Stimulated activated CD8-positive, alpha-beta memory T cell treated with anti-CD3 and anti-CD28 coated beads, Interleukin-7, amount 100 ng/mL, for 1 hour (primary cell): ENCODE results near the gene MMP13.
"Not testable (repeated sequence)": the region's sequence is repeated elsewhere in the genome, so short reads cannot be mapped to it uniquely, and the experiment has no call there.

ENCODE experiments used
- DNase-seq, 2 donors: peaks; one replicate each; pipeline ENCODE4 v3.0.0-alpha.2; 2020; ENCODE audit warnings: low read depth in 2 of 2

Gene MMP13

DNA sequence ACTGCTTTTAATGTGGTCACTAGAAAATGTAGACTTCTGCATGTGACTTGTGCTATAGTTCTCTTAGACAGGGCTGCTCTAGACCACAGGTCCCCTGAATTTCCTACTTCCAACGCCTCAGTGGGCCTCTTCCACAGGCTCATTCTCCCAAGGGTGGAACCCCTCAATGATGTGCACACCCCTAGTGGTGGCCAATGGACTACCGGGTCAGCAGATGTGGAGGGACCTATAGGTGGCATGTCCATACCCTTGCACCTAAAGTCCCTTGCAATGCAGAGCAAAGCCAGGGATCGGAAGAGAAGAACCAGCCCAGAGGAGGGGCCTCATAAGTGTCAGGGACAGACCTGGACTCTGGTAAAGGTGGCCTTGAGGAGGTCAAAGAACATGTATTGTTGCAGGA lies 20.0 kb downstream of the MMP13 start:
- no peak for DNase-seq

DNA sequence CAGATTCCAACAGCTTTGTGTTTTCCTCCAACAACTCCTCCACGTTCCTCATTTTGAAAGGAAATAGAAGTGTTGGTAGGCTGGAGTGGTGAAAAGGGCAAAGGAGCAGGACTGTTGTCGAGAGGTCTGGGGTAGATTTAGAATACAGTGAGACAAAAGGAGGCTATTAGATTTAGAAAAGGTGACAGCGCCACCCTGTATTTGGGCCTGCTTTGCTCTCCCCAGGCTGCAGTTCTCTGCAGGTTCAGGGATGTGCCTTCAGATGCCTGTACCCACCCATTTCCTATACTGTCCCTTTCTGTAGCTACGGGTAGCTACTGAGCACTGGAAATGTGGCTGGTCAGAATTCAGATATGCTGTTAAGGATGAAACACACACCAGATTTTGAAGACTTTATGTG lies 20.8 kb downstream of the MMP13 start:
- no peak for DNase-seq

DNA sequence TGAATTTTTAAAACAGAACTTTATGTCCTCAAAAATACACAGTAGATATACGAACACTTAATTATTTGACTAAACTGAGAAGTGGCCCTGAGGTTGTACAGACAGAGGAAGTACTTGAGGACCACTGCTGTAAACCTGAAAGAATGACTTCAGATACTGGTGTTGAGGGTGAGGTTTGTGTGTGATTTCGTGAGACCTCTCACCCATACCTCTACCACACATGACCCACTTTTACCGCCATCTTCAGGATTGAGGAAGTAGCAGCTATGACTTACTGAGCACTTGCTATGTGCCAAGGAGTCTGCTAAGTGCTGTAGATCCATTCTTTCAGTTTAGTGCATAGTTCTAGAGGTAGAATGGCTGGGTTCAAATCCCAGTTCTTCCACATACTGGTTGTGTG lies 21.9 kb downstream of the MMP13 start:
- DNase-seq, result no peak

DNA sequence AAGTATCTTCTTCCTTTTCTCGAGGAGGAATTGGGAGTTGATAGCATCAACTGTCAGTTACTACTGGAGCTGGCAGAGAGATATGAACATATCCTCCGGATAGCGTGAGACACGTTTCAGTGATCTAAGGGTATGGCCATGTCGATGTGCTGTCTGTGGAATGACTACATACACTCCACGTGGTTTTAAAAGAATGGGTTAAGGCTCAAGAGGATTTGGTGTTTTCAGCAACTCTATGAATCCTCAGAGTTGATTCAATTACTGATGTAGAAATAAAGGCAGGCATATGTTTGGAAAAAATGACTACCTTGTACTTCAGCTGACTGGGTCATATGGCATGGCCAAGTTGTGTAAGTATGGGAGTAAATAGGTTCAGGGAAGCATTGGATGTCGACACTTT lies 22.9 kb downstream of the MMP13 start:
- DNase-seq, result no peak

DNA sequence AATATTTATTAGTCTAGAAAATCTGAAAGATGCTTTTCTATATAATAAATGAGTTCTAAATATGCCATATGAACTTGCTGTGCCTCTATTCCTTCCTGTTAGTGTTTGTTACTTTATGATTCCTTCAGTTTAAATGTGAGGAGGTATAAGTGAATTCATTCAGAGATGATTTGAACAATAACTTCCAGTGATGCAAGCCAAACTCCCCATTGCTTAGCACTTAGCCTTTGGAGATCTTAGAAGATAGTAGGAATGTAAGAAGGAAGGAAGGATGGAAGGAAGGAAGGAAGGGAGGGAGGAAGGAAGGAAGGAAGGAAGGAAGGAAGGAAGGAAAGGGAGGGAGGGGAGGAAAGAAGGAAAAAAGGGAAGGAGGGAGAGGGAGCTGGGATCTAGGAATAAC lies 25.1 kb downstream of the MMP13 start:
- DNase-seq, result no peak

DNA sequence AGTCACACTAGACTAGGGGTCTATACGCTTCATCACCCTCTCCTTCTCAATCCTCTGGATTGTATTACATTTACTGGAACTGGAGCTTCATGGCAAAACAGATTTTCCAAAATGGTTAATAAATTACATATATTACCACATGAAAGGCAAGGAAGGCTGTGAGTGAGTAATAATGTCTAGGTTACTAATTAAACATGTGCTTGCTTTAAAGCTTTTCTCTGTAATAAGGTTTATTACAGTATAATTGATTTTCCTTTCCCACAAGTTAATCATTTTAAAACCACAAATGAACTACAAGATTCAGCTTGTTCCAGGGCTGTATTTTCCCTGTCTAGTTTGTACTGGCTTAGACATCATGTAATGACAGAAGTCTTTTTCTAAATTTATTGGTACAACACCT lies 25.6 kb downstream of the MMP13 start:
- DNase-seq, result no peak

DNA sequence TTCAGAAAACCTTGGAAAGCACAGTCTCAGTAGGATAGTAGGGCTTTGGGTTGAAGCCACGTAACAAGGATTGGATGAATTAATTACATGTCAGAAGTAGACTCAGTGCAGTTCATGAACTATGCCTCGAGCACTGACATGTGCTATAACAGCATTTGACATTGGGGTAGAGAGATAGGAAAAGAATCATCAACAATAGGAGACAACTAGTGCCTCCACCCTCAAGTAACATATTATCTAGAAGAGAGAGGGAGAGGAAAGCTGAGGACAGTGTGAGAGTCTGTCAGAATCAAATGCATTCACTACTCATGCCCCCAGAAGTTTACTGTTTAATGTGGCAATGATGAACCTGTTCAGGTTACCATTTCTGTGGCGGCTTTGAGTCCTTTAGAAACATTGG lies 26.4 kb downstream of the MMP13 start:
- DNase-seq, result no peak

DNA sequence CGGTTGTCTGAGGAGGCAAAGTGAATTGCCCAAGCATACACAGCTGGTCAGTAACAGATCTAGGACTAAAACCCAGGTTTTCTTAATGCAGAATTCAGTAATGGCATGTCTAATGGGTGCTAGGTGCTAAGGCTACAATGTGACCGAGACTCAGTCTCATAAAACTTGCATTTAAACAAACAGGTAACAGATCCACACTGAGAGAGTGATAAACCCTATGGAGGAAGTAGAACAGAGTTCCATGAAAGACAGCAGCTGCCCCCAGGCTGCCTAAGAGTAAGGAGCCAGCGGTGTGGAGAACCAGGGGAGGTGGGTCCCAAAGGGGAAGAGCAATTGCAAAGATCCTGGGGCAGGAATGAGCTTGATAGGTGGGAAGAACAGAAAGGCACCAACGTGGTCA lies 27.3 kb downstream of the MMP13 start:
- DNase-seq, result no peak

DNA sequence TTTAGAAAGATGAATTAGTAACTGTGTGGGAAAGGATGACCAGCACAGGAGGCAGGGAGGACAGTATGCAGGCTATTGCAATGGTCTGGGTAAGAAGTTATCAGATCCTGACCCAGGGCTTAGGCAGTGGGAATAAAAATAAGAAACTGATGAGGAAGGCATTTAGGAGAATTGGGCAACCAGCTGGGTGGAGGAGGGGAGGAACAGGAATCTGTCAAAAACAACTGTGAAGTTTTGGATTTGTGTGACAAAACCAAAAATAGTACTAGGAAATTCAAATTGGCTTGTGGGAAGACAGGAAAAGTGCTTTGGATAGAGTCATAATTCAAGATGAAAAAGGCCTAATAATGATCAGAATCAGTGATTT lies 27.9 kb downstream of the MMP13 start:
- no peak for DNase-seq

DNA sequence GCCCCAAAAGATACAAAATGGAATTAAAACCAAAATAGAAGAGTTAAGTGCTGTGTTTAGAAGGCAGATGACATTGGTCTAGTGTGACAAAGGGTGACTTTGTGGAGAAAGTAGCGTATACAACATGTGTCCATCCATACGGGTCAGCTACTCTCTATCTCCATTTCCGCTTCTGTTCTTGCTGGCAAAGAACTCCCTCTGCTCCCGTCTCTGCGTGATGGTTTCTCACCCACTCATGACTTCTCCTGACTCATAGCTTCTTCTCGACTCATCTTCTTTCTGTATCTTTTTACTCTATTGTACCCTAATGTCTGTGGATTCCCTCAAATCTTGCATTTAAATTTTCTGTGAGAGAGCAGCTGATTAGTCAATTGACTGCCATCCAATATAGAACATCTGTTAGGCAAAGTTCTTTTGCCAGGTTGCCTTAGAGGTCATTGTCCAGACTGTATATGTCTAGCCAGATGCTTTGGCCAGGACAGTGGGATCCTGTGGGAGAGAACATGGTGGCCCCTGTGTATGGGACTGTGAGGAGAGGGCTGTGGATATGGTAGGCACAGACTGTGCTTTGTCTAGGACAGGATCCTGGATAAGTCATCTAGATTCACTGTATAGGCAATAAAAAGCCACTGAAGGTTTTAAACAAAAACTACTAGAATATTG lies 28.4 kb downstream of the MMP13 start:
- DNase-seq, result no peak

DNA sequence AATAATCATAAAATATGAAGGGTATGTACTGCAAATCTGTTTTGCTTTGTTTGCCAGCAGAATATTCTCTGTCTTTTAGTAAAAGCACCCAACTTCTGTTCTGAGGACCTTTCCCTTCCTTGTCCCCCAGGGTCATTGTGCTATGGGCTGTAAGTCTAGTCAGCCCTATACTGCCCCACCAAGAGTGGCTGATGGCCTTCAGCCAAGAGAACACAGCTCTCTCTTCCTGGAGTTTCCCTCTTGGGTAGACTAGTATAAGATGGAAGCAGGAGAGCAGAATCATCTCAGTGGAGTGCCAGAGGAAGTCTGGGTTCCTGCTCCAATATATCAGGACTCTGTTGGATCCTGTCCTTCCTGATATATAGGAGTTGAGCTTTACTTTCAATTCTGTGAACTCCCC lies 29.0 kb downstream of the MMP13 start:
- no peak for DNase-seq

DNA sequence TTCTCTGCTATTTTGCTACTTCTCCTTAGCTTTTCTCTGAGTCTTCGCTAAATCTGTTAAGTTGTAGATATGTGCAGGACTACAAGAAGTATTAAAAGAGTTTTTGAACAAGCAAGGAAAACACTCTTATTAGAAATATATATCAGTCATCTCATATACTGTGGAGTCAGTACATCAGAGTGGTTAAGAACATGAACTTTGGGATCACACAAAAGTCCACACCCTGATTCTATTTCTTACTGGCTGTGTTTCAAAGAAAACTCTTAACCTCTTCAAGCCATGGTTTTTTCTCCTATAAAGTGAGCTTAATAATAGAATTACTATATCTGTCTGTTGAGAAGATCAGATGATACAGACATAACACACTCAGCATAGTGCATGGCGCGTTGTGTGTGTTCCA lies 29.5 kb downstream of the MMP13 start:
- no peak for DNase-seq

DNA sequence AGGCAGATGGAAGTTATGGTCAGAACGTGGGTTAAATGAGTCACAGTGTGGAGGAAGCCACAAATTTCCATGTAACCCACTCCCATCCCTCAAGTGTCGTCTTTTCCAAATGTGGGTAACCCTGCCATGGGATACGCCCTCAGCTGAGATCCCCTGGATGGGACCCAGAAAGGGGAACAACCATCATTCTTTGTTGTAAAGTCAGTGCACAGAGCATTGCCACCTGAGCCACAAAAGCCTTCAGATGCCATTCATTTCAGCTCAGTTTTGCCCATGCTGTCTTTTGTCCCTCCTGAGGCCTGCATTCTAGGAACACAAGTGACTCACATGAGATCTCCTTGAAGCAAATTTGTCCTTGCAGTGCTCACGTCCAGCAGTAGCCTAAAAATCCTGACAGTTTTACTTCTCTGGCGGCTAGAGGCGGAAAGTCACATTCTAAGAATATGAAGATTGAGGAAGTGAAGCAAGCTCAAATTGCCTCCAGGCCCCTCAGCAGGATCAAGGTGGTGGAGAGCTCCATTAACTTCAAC lies 30.6 kb downstream of the MMP13 start:
- DNase-seq, result no peak

DNA sequence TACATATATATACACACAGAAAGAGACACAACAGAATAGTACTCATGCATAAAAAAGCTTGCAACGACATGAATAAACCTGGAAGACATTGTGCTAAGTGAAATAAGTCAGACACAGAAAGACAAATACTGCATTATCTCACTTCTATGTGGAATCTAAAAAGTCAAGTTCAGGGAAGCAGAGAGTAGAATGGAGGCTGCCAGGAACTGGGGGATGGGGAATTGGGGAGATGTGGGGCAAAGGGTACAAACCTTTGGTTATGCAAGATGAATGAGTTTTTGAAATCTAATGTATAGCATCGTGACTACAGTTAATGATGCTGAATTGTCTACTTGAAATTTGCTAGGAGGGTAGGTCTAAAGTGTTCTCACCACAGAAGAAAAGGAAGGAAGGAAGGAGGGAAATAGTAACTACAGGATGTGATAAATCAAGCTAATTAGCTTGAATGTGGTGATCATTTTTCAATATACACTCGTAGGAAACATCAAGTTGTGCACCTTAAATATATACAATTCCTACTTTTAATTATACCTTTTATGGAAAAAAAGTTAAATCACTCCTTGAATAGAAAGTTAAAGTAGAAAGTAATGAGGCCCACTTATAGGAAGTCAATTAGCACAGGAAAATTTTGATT lies 33.8 kb downstream of the MMP13 start:
- no peak for DNase-seq

DNA sequence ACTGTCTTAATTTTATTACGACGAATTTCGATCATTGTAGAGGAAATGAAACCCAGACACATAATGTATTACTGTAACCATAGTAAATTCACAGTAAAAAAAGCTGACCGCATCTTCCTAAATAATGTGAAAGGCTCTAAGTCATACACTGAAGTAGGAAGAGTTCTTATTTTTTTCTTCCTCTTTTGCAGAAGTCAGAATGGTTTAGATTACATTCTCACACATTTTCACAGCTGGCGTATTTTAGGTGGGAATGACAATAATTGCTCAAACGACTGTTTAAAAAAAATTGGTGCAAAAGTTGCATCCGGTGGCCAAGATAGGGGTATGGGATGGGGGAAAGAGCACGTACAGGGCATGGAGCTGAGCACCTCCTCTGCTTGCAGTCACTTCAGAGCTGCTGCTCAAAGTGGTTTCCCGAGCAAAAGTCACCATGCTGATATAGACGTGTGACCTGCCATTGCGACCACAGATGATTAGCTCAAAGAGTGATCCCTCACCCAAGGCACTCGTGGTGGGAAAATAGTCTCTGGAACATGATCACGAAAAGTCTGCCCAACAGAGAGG lies 35.3 kb downstream of the MMP13 start:
- no peak for DNase-seq

DNA sequence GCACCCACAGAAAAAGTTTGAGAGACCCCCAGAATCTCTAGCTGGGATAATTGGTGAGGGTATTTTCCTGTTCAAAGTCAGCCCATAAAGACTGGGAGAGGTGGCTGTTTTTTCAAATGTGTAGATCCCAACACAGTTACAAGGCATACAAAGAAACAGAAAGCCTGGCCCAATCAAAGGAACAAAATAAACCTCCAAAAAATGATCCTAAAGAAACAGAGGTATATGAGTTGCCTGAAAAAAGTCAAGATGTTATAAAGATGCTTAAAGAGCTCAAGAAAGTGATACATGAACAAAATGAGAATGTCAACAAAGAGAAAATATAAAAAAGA lies 40.5 kb downstream of the MMP13 start:
- no peak for DNase-seq

DNA sequence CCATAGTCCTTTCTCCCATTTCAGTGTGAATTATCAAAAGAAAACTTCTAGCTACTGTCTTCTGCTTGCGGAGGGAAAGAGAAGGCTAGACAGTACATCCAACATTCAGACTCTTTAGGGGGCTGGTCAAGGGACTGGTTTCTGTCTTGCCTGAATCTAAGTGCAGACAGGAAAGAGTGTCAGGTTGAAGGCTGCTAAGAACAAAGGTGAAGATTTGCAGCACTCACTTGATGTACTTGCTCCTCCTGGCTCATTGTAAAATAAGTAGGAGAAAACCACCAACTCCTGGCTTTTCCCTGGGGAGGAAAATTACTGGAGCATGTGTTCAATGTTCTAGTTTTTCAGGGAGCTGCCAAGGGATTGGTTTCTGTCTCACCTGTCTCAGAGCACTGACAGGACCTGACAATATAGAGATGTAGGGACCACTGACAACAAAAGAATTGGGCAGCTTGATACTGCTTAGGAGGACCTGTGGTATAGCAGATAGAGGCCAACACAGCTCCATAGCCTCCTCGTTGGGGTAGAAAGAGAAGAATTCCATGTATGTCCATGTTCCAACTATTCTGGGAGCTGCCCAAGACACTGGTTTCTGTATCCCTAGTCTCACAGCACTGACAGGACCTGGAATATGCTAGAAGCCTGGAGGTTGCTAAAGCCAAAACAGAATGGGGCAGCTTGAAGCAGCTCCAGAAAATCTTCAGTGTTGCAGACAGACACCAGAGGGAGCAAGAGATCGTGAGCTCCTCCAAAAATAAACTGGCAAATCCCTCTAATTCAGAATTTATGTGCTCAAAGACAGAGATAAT lies 41.1 kb downstream of the MMP13 start:
- no peak for DNase-seq

DNA sequence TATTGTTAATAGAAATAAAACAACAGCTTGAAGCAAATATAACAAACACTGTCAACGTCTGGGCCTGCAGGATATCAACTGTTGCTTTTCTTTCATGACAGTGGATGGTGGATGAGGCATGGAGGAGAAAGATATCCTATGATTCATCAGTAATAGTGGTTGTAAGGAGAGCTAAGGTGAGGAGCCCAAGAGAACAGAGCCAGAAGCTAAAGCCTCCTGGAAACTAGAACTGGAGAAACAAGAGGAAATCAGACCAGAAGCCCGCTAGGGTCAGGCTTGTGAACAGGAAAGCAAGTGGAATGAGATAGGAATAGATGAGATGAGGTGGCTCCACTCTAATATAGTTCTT lies 43.1 kb downstream of the MMP13 start:
- no peak for DNase-seq

DNA sequence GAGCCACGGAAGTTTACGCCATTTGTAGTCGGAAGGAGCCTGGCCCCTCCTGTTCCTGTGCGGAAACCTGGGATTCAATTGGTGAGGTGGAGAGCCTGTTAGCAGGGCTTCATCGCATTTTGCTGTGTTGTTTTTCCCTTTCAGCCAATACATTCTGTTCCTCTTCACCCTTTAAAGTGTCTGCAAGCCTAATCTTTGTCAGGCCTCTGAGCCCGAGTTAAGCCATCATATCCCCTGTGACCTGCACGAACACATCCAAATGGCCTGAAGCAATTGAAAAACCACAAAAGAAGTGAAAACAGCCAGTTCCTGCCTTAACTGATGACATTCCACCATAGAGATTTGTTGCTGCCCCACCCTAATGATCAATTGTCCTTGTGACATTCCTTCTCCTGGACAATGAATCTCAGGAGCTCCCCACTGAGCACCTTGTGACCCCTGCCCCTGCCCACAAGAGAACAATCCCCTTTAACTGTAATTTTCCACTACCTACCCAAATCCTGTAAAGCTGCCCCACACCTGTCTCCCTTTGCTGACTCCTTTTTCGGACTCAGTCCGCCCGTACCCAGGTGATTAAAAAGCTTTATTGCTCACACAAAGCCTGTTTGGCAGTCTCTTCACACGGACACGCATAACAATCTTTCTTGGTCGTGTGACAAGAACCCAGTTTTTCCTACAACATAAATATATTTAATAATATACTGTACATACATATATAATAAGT lies 43.6 kb downstream of the MMP13 start:
- DNase-seq, result no peak

DNA sequence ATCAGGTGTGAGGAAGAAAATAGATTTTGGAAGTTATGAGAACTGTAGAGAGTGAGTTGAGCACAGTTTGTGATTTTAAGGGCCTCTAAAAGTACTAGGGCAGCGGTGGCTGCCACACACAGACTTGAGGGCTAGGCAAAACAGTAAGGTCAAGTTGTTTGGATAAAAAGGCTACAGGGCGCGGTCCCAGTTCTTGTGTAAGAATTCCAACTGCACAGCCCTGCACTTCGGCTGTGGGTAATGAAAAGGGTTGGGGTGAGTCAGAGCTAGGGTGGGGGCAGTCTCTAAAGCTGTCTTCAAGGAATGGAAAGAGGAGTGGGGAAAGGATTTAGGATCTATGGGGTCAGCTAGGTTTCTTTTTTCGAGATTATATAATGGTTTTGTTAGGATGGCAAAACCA lies 49.7 kb downstream of the MMP13 start:
- not testable (repeated sequence) for DNase-seq

DNA sequence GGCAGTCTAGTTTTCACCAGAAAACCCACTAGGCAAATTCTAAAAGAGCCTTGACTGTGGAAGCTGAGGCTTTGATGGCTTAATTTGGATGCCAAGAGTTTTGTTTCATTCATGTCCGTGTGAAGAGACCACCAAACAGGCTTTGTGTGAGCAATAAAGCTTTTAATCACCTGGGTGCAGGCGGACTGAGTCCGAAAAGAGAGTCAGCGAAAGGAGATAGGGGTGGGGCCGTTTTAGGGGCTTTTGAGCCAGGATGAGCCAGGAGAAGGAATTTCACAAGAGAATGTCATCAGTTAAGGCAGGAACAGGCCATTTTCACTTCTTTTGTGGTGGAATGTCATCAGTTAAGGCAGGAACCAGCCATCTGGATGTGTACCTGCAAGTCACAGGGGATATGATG lies 51.6 kb downstream of the MMP13 start:
- DNase-seq, result not testable (repeated sequence)

DNA sequence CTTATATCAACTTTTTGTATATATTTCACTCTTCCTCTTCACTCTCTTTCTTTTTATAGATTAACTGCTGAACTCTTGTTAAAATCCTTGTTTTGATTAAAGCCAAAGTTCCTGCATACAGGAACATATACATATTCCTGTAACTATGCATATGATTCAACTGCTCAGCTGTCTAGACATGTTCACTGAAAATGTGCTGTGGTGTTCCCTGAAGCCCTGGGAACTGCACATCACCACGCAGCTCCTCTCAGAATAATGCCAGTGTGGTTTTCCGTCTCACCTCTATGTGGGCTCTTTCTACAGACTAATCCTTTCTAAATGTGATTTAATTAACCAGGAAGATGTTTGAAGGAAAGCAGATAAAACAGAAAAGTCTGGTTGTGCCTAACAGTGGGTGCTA lies 55.2 kb downstream of the MMP13 start:
- DNase-seq, result no peak
